PC-3 (cell line): ENCODE data around the gene ALDH3A2. TPM values are rescaled to one million over a fixed set of nuclear protein-coding genes. Genes with fewer than 3 reads are reported as not detected.

Experiments
- ATAC-seq: fragments of 200-7000 bp; cut with Tn5 transposase; 2 replicates; pipeline ENCODE4 v1.9.1; 2020; ENCODE audit warnings: mild to moderate bottlenecking, moderate library complexity
- BruUV-seq: library from RNA; stranded (reverse); fragments of 400-500 nt; replicated peaks from 2 replicates; lab custom pipeline; 2021; lab: Mats Ljungman, UMichigan
- CTCF ChIA-PET: fragments of 300-600 bp; sonication (Branson Sonifier 250); formaldehyde crosslinking; loops from one replicate; lab custom pipeline; 2022; ENCODE audit warnings: antibody characterized with exemption; lab: Charles Lee
- POLR2A ChIA-PET: fragments of 300-600 bp; sonication (Branson Sonifier 250); formaldehyde crosslinking; loops from one replicate; lab custom pipeline; 2022; ENCODE audit warnings: antibody characterized with exemption; ENCODE audit not compliant: unreplicated experiment; lab: Charles Lee
- DNase-seq: peaks from one replicate; pipeline ENCODE4 v3.0.0-alpha.2; 2015
- H2AFZ ChIP-seq: fragments of 300-600 bp; sonication (generic); 2 replicates; pipeline ENCODE4 v1.6.0; 2016; ENCODE audit warnings: antibody characterized with exemption, low read length
- H3F3A ChIP-seq: fragments of 300-600 bp; sonication (generic); one replicate; pipeline ENCODE4 v1.6.0; 2017; ENCODE audit warnings: antibody characterized with exemption, low read length, control low read depth, mild to moderate bottlenecking; ENCODE audit not compliant: unreplicated experiment
- H3K27ac ChIP-seq: fragments of 300-600 bp; sonication (generic); 2 replicates; pipeline ENCODE4 v1.5.1; 2016; ENCODE audit warnings: mild to moderate bottlenecking, low read length
- H3K27me3 ChIP-seq: fragments of 300-600 bp; sonication (generic); 2 replicates; pipeline ENCODE4 v1.6.1; 2016; ENCODE audit warnings: low read length, mixed read lengths
- H3K36me3 ChIP-seq: fragments of 300-600 bp; sonication (generic); 2 replicates; pipeline ENCODE4 v1.6.1; 2016; ENCODE audit warnings: low read depth, mixed run types, low read length, mixed read lengths
- H3K4me1 ChIP-seq: fragments of 300-600 bp; sonication (generic); 2 replicates; pipeline ENCODE4 v1.5.1; 2016; ENCODE audit warnings: low read length; ENCODE audit not compliant: insufficient read depth
- H3K4me2 ChIP-seq: fragments of 300-600 bp; sonication (generic); 2 replicates; pipeline ENCODE4 v1.6.0; 2016; ENCODE audit warnings: low read length
- H3K4me3 ChIP-seq: fragments of 300-600 bp; sonication (generic); 2 replicates; pipeline ENCODE4 v1.5.1; 2016; ENCODE audit warnings: mild to moderate bottlenecking, low read length, mixed read lengths
- H3K79me2 ChIP-seq: fragments of 300-600 bp; sonication (generic); 2 replicates; pipeline ENCODE4 v1.6.1; 2017; ENCODE audit warnings: low read length, mixed read lengths
- H3K9ac ChIP-seq: fragments of 300-600 bp; sonication (generic); 2 replicates; pipeline ENCODE4 v1.6.0; 2016; ENCODE audit warnings: mild to moderate bottlenecking, low read length
- H3K9me2 ChIP-seq: fragments of 300-600 bp; sonication (generic); replicated peaks from 2 replicates; pipeline ENCODE4 v1.6.1; 2016; ENCODE audit warnings: mixed run types, low read length, mixed read lengths
- H3K9me3 ChIP-seq: fragments of 300-600 bp; sonication (generic); 2 replicates; pipeline ENCODE4 v1.6.1; 2016; ENCODE audit warnings: low read length, mixed read lengths
- H4K20me1 ChIP-seq: fragments of 300-600 bp; sonication (generic); 2 replicates; pipeline ENCODE4 v1.6.1; 2016; ENCODE audit warnings: low read length, mixed read lengths
- CTCF ChIP-seq: fragments of 300-600 bp; sonication (generic); conservative IDR thresholded peaks from 2 replicates; pipeline ENCODE4 v1.5.1; 2017; ENCODE audit warnings: antibody characterized with exemption, low read depth, mild to moderate bottlenecking, low read length
- EZH2 ChIP-seq: fragments of 300-600 bp; sonication (generic); IDR thresholded peaks from one replicate; pipeline ENCODE4 v1.6.1; 2017; ENCODE audit warnings: antibody characterized with exemption, mild to moderate bottlenecking, low read length; ENCODE audit not compliant: unreplicated experiment
- EZH2phosphoT487 ChIP-seq: fragments of 300-600 bp; sonication (generic); IDR thresholded peaks from 2 replicates; pipeline ENCODE4 v1.6.1; 2018; ENCODE audit warnings: mild to moderate bottlenecking, antibody characterized with exemption, low read length, borderline replicate concordance
- intact Hi-C: fragments of 100-400 bp; cut with micrococcal nuclease; formaldehyde crosslinking; loops from 2 replicates; pipeline ENCODE4 v1.9.0; 2023
- total RNA-seq: library from RNA; depleted of rRNA; stranded (reverse); fragments of >200 nt; gene quantifications from 2 replicates; pipeline ENCODE4 v1.2.3, GENCODE V29; 2014

Gene ALDH3A2
- total RNA-seq, 1 experiment from 2014 or later, result 125 TPM

DNA sequence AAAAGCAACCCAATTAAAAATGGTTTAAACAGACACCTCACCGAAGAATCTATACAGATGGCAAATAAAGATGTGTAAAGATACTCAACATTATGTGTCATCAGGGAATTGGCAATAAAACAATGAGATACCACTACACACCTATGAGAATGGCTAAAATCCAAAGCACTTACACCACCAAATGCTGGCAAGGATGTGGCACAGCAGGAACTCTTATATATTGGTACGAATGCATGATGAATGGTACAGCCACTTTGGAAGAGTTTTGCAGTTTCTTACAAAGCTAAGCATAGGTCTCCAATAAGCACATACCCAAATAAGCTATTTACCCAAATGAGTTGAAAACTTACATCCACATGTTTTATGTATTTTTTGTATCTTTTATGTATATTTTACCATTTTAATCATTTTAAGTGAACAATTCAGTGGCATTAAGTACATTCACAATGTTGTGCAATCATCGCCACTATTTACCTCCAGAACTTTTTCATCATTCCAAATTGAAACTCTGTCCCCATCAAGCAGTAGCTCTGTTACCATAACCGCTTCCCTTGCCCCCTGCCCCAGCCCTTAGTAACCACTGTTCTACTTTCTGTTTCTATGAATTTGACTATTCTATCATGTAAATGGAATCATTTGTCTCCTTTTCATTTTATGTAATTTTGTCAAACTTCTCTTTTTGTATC, 6.7 kb upstream of the ALDH3A2 start:
- peak overlapping the region; percentile 47 for H3K4me2 ChIP-seq
- H3K79me2 ChIP-seq, result no peaks in the 10 kb centered on the region
- intact Hi-C loops, result no loop called here
- H3K4me1 ChIP-seq, result peaks cover 71% of the 10 kb centered on the region
- no peaks in the 10 kb centered on the region for H3K27me3 ChIP-seq
- peak; percentile 81 for DNase-seq
- H3K4me3 ChIP-seq, result no peak overlapping the region
- H3F3A ChIP-seq, result peaks cover 6% of the 10 kb centered on the region
- no peaks in the 10 kb centered on the region for H3K9me2 ChIP-seq
- H3K9me3 ChIP-seq, result no peaks in the 10 kb centered on the region
- H2AFZ ChIP-seq, result no peak overlapping the region
- no peaks in the 10 kb centered on the region for H4K20me1 ChIP-seq
- ChIA-PET POLR2A (no interaction called here), CTCF (interaction anchor here (0.6 kb wide), 1 partner anchor 186 kb away, joined by 3 read pairs; no protein-coding TSS in a partner anchor)
- ATAC-seq, result peak; percentile 67
- H3K36me3 ChIP-seq, result no peaks in the 10 kb centered on the region
- no TSS peak for BruUV-seq
- peak overlapping the region; percentile 78 for H3K27ac ChIP-seq
- H3K9ac ChIP-seq, result peak overlapping the region; percentile 49
- TF ChIP-seq CTCF, result no peak
- no peak for TF ChIP-seq EZH2
- TF ChIP-seq EZH2phosphoT487, result no peak

DNA sequence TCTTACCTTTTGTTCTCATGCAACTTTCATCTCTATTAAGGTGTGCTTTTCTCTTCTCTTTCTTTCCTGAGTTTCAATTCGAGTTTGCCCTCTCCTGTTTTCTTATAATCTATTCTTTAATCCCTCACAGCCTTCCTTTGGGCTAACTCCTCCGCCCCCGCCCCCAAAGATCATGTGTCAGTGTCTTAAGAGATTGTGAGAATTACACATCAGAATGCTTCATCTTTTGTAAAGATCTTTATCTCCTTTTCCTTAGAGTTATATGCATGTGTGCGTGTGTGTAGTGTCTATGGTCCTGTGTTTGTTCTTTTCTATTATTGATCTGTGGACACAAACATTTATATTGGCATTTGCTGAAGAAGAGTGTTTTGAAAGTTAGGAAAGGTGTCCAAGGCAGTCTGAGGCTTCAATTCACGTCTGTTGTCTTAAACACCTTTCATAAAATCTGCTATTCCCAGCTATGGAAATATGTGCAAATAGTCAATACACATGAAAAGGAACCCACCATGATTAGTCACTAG, 6.1 kb upstream of the ALDH3A2 start:
- Histone ChIP-seq H3K9me3 (no peaks in the 10 kb centered on the region), H3K4me2 (peak overlapping the region; percentile 47), H3K4me1 (peaks cover 72% of the 10 kb centered on the region), H3K79me2 (no peaks in the 10 kb centered on the region), H3K27me3 (no peaks in the 10 kb centered on the region), H3K9me2 (no peaks in the 10 kb centered on the region), H4K20me1 (no peaks in the 10 kb centered on the region), H3F3A (peaks cover 8% of the 10 kb centered on the region), H3K4me3 (no peak overlapping the region), H3K9ac (peak overlapping the region; percentile 49), H3K36me3 (no peaks in the 10 kb centered on the region), H2AFZ (no peak overlapping the region), H3K27ac (peak overlapping the region; percentile 78)
- TF ChIP-seq EZH2 (no peak), CTCF (no peak), EZH2phosphoT487 (no peak)
- ChIA-PET CTCF (no interaction called here), POLR2A (no interaction called here)
- no TSS peak for BruUV-seq
- no peak; the same call in 1 of the 2 replicates for ATAC-seq
- DNase-seq, result peak; percentile 52
- intact Hi-C loops, result no loop called here
